RWPE2 (cell line): ENCODE results near the gene USP17L10.
"Not testable (repeated sequence)": the region's sequence is repeated elsewhere in the genome, so short reads cannot be mapped to it uniquely, and the experiment has no call there.

Experiments
- ATAC-seq: fragments of 200-7000 bp; cut with Tn5 transposase; 3 replicates; pipeline ENCODE4 v1.9.1; 2021; ENCODE audit warnings: low read depth
- DNase-seq: peaks from one replicate; pipeline ENCODE4 v3.0.0-alpha.2; 2020; ENCODE audit warnings: low spot score
- H3K27ac ChIP-seq: fragments of 450-650 bp; 2 replicates; pipeline ENCODE4 v1.5.1; 2017; ENCODE audit warnings: mild to moderate bottlenecking; ENCODE audit not compliant: poor library complexity, severe bottlenecking
- H3K27me3 ChIP-seq: fragments of 250-450 bp; sonication (Bioruptor Pico); 2 replicates; pipeline ENCODE4 v1.5.1; 2021; ENCODE audit warnings: mild to moderate bottlenecking, moderate library complexity; ENCODE audit not compliant: insufficient read depth, poor library complexity, severe bottlenecking
- H3K36me3 ChIP-seq: fragments of 250-450 bp; sonication (Bioruptor Pico); 2 replicates; pipeline ENCODE4 v1.5.1; 2020; ENCODE audit warnings: low read depth, mild to moderate bottlenecking, moderate library complexity
- H3K4me1 ChIP-seq: fragments of 250-450 bp; sonication (Bioruptor Pico); 2 replicates; pipeline ENCODE4 v1.5.1; 2021; ENCODE audit warnings: mild to moderate bottlenecking, moderate library complexity; ENCODE audit not compliant: insufficient read depth, poor library complexity, severe bottlenecking
- H3K4me3 ChIP-seq: fragments of 250-450 bp; sonication (Bioruptor Pico); 2 replicates; pipeline ENCODE4 v1.5.1; 2021; ENCODE audit warnings: mild to moderate bottlenecking, moderate library complexity; ENCODE audit not compliant: severe bottlenecking
- H3K9me3 ChIP-seq: fragments of 250-450 bp; sonication (Bioruptor Pico); 2 replicates; pipeline ENCODE4 v1.5.1; 2021; ENCODE audit warnings: mild to moderate bottlenecking, moderate library complexity; ENCODE audit not compliant: severe bottlenecking
- TF ChIP-seq, protein P1 (sequence below): fragments of 450-650 bp; IDR thresholded peaks from one replicate; pipeline ENCODE4 v1.5.1; 2017; ENCODE audit warnings: mild to moderate bottlenecking, moderate library complexity; ENCODE audit not compliant: poor library complexity, severe bottlenecking

Gene USP17L10, protein sequence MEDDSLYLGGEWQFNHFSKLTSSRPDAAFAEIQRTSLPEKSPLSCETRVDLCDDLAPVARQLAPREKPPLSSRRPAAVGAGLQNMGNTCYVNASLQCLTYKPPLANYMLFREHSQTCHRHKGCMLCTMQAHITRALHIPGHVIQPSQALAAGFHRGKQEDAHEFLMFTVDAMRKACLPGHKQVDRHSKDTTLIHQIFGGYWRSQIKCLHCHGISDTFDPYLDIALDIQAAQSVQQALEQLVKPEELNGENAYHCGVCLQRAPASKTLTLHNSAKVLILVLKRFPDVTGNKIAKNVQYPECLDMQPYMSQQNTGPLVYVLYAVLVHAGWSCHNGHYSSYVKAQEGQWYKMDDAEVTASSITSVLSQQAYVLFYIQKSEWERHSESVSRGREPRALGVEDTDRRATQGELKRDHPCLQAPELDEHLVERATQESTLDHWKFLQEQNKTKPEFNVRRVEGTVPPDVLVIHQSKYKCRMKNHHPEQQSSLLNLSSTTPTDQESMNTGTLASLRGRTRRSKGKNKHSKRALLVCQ

DNA sequence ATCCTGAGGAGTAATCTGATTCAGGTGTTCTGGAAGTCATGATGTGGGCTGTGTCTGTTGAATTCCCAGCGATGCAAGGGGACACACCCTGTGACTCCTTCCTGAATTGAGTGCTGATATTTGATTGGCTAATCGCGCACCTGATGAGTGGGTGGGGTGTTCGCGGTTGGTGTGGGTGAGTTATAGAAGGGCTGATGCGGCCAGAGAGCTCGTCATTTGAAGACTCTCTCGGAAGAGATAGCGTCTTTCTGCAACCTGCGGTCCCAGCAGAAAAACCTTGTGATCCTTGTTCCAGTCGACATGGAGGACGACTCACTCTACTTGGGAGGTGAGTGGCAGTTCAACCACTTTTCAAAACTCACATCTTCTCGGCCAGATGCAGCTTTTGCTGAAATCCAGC is at the start of gene USP17L10:
Gene USP17L10 (plus strand): TSS at position 301 of the 400 bp plus-strand sequence. CDS start 0 bp downstream, at position 301.
- not testable (repeated sequence) for ATAC-seq

DNA sequence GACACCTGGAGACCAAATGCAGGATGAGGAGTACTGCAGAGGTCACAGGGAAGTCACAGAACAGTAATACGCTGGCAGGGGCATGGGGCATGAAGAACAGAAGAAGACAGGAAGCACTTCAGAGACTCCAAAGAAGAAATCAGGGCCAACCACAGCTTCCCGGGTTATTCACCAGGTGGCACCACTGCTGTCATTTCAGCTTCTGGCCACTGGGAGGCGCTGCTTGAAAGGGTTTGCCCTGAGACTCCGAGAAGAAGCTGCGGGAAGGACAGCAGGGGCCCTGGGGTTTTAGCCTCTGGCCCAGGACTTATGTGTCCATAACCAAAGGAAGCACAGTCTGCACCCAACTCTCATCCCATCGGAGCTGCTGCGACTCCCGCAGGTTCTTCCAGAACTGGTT is 44.5 kb upstream of the USP17L10 start:
- H3K27ac ChIP-seq, H3K9me3 ChIP-seq, H3K4me3 ChIP-seq, ATAC-seq, H3K36me3 ChIP-seq, H3K4me1 ChIP-seq, DNase-seq, H3K27me3 ChIP-seq: not testable (repeated sequence)
- TF ChIP-seq, protein P1, sequence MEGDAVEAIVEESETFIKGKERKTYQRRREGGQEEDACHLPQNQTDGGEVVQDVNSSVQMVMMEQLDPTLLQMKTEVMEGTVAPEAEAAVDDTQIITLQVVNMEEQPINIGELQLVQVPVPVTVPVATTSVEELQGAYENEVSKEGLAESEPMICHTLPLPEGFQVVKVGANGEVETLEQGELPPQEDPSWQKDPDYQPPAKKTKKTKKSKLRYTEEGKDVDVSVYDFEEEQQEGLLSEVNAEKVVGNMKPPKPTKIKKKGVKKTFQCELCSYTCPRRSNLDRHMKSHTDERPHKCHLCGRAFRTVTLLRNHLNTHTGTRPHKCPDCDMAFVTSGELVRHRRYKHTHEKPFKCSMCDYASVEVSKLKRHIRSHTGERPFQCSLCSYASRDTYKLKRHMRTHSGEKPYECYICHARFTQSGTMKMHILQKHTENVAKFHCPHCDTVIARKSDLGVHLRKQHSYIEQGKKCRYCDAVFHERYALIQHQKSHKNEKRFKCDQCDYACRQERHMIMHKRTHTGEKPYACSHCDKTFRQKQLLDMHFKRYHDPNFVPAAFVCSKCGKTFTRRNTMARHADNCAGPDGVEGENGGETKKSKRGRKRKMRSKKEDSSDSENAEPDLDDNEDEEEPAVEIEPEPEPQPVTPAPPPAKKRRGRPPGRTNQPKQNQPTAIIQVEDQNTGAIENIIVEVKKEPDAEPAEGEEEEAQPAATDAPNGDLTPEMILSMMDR, result peak; percentile 44

More for the DNA sequence above, at the start of gene USP17L10:
- not testable (repeated sequence) for H3K27ac ChIP-seq, H3K4me3 ChIP-seq, H3K36me3 ChIP-seq, H3K27me3 ChIP-seq, H3K9me3 ChIP-seq, H3K4me1 ChIP-seq, DNase-seq

DNA sequence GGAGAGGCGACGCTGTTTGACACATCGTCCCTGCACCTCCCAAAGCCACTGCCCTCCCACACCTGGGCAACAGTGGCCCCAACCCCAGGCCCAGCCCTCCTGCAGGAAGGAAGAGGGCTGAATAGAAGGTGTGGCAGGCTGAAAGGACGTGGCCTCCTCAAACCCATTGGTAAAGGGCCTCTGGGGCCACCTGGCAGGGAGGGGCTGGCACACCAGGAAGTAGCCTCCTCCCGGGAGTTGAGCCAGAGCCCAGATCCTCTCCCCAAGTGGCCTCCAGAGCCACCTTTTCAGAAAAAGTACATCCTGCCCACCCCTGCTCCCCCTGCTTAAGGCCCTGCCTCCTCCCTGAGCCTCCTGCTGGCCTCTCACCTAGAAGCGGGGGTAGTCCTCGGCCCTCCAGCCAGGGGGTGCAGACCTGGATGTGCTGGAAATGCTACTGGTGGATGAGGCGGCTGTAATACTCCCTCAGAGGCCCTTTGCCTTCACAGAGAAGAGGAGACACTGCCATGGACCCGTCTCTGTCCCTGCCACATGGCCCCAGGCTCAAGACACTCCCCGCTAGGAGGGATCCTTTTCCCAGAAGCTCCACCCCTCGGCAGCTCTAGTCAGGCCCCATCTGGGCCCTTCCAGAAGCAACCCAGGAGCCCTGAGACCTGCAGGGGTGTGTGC is 40.5 kb upstream of the USP17L10 start, which contains the start of gene FAM90A26:
Gene FAM90A26 (plus strand): TSS at position 619 of the 669 bp plus-strand sequence. CDS start 2,764 bp downstream, outside the sequence.
- not testable (repeated sequence) for ATAC-seq, DNase-seq

DNA sequence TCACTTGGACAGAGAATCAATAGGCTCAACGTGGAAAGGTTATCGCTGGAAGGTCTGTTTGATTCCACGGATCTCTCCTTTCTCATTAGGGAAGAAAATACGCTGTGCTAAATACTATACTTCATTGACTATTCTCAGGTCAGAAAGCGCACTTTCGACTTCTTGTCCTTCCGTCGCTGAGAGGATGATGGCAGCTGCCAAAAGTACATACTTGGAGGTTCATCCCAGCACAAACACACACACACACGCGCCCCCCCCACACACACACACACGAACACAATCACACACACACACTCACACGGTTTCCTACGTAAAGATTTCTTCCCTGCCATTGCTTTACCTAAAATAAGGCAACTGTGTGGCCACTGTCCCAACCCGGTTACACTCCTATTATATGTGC is 4.2 kb downstream of the USP17L10 start:
- H3K27me3 ChIP-seq, H3K9me3 ChIP-seq, H3K4me1 ChIP-seq, H3K36me3 ChIP-seq, H3K27ac ChIP-seq, H3K4me3 ChIP-seq, ATAC-seq: not testable (repeated sequence)
- DNase-seq, result peak; percentile 56

More for the DNA sequence above, 40.5 kb upstream of the USP17L10 start, which contains the start of gene FAM90A26:
- H3K9me3 ChIP-seq, H3K27me3 ChIP-seq, H3K4me3 ChIP-seq, H3K27ac ChIP-seq, H3K36me3 ChIP-seq, H3K4me1 ChIP-seq: not testable (repeated sequence)

DNA sequence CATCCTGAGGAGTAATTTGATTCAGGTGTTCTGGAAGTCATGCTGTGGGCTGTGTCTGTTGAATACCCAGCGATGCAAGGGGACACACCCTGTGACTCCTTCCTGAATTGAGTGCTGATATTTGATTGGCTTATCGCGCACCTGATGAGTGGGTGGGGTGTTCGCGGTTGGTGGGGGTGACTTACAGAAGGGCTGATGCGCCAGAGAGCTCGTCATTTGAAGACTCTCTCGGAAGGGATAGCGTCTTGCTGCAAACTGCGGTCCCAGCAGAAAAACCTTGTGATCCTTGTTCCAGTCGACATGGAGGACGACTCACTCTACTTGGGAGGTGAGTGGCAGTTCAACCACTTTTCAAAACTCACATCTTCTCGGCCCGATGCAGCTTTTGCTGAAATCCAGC is 4.6 kb downstream of the USP17L10 start, which contains the start of gene USP17L11:
Gene USP17L11 (plus strand): TSS at position 301 of the 400 bp plus-strand sequence. CDS start 0 bp downstream, at position 301.
- not testable (repeated sequence) for H3K27ac ChIP-seq, DNase-seq, H3K36me3 ChIP-seq, H3K4me3 ChIP-seq, H3K4me1 ChIP-seq, H3K27me3 ChIP-seq, ATAC-seq, H3K9me3 ChIP-seq

DNA sequence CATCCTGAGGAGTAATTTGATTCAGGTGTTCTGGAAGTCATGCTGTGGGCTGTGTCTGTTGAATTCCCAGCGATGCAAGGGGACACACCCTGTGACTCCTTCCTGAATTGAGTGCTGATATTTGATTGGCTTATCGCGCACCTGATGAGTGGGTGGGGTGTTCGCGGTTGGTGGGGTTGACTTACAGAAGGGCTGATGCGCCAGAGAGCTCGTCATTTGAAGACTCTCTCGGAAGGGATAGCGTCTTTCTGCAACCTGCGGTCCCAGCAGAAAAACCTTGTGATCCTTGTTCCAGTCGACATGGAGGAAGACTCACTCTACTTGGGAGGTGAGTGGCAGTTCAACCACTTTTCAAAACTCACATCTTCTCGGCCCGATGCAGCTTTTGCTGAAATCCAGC is 9.4 kb downstream of the USP17L10 start, which contains the start of gene USP17L12:
Gene USP17L12 (plus strand): TSS at position 301 of the 400 bp plus-strand sequence. CDS start 0 bp downstream, at position 301.
- H3K9me3 ChIP-seq, DNase-seq, H3K4me1 ChIP-seq, H3K36me3 ChIP-seq, H3K4me3 ChIP-seq, ATAC-seq, H3K27me3 ChIP-seq, H3K27ac ChIP-seq: not testable (repeated sequence)

DNA sequence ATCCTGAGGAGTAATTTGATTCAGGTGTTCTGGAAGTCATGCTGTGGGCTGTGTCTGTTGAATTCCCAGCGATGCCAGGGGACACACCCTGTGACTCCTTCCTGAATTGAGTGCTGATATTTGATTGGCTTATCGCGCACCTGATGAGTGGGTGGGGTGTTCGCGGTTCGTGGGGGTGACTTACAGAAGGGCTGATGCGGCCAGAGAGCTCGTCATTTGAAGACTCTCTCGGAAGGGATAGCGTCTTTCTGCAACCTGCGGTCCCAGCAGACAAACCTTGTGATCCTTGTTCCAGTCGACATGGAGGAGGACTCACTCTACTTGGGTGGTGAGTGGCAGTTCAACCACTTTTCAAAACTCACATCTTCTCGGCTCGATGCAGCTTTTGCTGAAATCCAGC is 14.1 kb downstream of the USP17L10 start, which contains the start of gene USP17L13:
Gene USP17L13 (plus strand): TSS at position 301 of the 400 bp plus-strand sequence. CDS start 0 bp downstream, at position 301.
- not testable (repeated sequence) for ATAC-seq, H3K4me3 ChIP-seq, H3K9me3 ChIP-seq, H3K27me3 ChIP-seq, H3K36me3 ChIP-seq, H3K27ac ChIP-seq, H3K4me1 ChIP-seq, DNase-seq

DNA sequence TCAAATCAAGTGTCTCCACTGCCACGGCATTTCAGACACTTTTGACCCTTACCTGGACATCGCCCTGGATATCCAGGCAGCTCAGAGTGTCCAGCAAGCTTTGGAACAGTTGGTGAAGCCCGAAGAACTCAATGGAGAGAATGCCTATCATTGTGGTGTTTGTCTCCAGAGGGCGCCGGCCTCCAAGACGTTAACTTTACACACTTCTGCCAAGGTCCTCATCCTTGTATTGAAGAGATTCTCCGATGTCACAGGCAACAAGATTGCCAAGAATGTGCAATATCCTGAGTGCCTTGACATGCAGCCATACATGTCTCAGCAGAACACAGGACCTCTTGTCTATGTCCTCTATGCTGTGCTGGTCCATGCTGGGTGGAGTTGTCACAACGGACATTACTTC is 19.8 kb downstream of the USP17L10 start:
- DNase-seq, ATAC-seq, H3K27me3 ChIP-seq: not testable (repeated sequence)

DNA sequence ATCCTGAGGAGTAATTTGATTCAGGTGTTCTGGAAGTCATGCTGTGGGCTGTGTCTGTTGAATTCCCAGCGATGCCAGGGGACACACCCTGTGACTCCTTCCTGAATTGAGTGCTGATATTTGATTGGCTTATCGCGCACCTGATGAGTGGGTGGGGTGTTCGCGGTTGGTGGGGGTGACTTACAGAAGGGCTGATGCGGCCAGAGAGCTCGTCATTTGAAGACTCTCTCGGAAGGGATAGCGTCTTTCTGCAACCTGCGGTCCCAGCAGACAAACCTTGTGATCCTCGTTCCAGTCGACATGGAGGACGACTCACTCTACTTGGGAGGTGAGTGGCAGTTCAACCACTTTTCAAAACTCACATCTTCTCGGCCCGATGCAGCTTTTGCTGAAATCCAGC is 23.6 kb downstream of the USP17L10 start, which contains the start of gene USP17L15:
Gene USP17L15 (plus strand): TSS at position 301 of the 400 bp plus-strand sequence. CDS start 0 bp downstream, at position 301.
- not testable (repeated sequence) for H3K27ac ChIP-seq, ATAC-seq, H3K27me3 ChIP-seq, H3K4me3 ChIP-seq, H3K4me1 ChIP-seq, DNase-seq, H3K9me3 ChIP-seq, H3K36me3 ChIP-seq

More for the DNA sequence above, 19.8 kb downstream of the USP17L10 start:
- H3K4me3 ChIP-seq, H3K27ac ChIP-seq, H3K4me1 ChIP-seq, H3K36me3 ChIP-seq, H3K9me3 ChIP-seq: not testable (repeated sequence)

DNA sequence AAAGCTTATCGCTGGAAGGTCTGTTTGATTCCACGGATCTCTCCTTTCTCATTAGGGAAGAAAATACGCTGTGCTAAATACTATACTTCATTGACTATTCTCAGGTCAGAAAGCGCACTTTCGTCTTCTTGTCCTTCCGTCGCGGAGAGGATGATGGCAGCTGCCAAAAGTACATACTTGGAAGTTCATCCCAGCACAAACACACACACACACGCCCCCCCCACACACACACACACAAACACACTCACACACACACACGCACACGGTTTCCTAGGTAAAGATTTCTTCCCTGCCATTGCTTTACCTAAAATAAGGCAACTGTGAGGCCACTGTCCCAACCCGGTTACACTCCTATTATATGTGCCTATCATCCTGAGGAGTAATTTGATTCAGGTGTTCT is 28.0 kb downstream of the USP17L10 start:
- not testable (repeated sequence) for H3K27ac ChIP-seq, H3K4me3 ChIP-seq, H3K27me3 ChIP-seq, H3K9me3 ChIP-seq, H3K36me3 ChIP-seq, H3K4me1 ChIP-seq, ATAC-seq
- DNase-seq, result peak; percentile 87
